Smooth muscle cell (in vitro differentiated cells): ENCODE measurements around the gene KANSL3. TPM values are rescaled to one million over a fixed set of nuclear protein-coding genes. Genes with fewer than 3 reads are reported as not detected.

Source experiments
- DNase-seq: peaks from one replicate; lab custom pipeline; 2025; ENCODE audit not compliant: unreplicated experiment; lab: John Stamatoyannopoulos, UW
- H2AFZ ChIP-seq: fragments of 200-600 bp; sonication (generic); 2 replicates; pipeline ENCODE4 v1.6.0; 2016; ENCODE audit warnings: antibody characterized with exemption, low read depth, mild to moderate bottlenecking
- H3F3A ChIP-seq: fragments of 200-600 bp; sonication (generic); 2 replicates; pipeline ENCODE4 v1.6.0; 2017; ENCODE audit warnings: antibody characterized with exemption, low read depth
- H3K27ac ChIP-seq: fragments of 200-600 bp; sonication (generic); 2 replicates; pipeline ENCODE4 v1.5.1; 2016; ENCODE audit warnings: low read depth, mild to moderate bottlenecking
- H3K27me3 ChIP-seq: fragments of 200-600 bp; sonication (generic); 2 replicates; pipeline ENCODE4 v1.6.1; 2016; ENCODE audit warnings: low read depth, mild to moderate bottlenecking
- H3K36me3 ChIP-seq: fragments of 200-600 bp; sonication (generic); 2 replicates; pipeline ENCODE4 v1.5.1; 2016; ENCODE audit warnings: low read depth
- H3K4me1 ChIP-seq: fragments of 200-600 bp; sonication (generic); 2 replicates; pipeline ENCODE4 v1.5.1; 2016; ENCODE audit warnings: low read depth
- H3K4me2 ChIP-seq: fragments of 200-600 bp; sonication (generic); 2 replicates; pipeline ENCODE4 v1.6.0; 2016; ENCODE audit warnings: mild to moderate bottlenecking
- H3K4me3 ChIP-seq: fragments of 200-600 bp; sonication (generic); 2 replicates; pipeline ENCODE4 v1.5.1; 2016; ENCODE audit warnings: mild to moderate bottlenecking
- H3K79me2 ChIP-seq: fragments of 200-600 bp; sonication (generic); 2 replicates; pipeline ENCODE4 v1.6.0; 2016; ENCODE audit warnings: low read depth, mild to moderate bottlenecking
- H3K9ac ChIP-seq: fragments of 200-600 bp; sonication (generic); 2 replicates; pipeline ENCODE4 v1.6.0; 2016; ENCODE audit warnings: low read depth
- H3K9me3 ChIP-seq: fragments of 200-600 bp; sonication (generic); replicated peaks from 2 replicates; pipeline ENCODE4 v1.5.1; 2016; ENCODE audit warnings: low read depth
- H4K20me1 ChIP-seq: fragments of 200-600 bp; sonication (generic); 2 replicates; pipeline ENCODE4 v1.6.0; 2016; ENCODE audit warnings: low read depth
- WGBS: methylation state at CpG from one replicate; pipeline ENCODE4 v1.1.7; 2016; ENCODE audit warnings: low lambda C conversion rate; 5-methylcytosine and 5-hydroxymethylcytosine counted together
- polyA plus RNA-seq: library from polyadenylated mRNA; unstranded; fragments of >200 nt; fragmentation: Nextera tagmentation; extraction: Ambion mirVana; gene quantifications from 2 replicates; pipeline ENCODE4 v1.2.1, GENCODE V29; 2016
- total RNA-seq: library from RNA; depleted of rRNA; stranded (reverse); fragments of >200 nt; gene quantifications from 2 replicates; pipeline ENCODE4 v1.2.3, GENCODE V29; 2014
- TF ChIP-seq, protein P1 (sequence below): fragments of 200-600 bp; sonication (generic); IDR thresholded peaks from 2 replicates; pipeline ENCODE4 v1.5.1; 2017; ENCODE audit warnings: borderline replicate concordance, mild to moderate bottlenecking, antibody characterized with exemption; ENCODE audit not compliant: insufficient read depth, poor library complexity, severe bottlenecking

Gene KANSL3
- total and polyA plus RNA-seq, 2 experiments from 2014 or later: 12.0 to 13.3 TPM

DNA sequence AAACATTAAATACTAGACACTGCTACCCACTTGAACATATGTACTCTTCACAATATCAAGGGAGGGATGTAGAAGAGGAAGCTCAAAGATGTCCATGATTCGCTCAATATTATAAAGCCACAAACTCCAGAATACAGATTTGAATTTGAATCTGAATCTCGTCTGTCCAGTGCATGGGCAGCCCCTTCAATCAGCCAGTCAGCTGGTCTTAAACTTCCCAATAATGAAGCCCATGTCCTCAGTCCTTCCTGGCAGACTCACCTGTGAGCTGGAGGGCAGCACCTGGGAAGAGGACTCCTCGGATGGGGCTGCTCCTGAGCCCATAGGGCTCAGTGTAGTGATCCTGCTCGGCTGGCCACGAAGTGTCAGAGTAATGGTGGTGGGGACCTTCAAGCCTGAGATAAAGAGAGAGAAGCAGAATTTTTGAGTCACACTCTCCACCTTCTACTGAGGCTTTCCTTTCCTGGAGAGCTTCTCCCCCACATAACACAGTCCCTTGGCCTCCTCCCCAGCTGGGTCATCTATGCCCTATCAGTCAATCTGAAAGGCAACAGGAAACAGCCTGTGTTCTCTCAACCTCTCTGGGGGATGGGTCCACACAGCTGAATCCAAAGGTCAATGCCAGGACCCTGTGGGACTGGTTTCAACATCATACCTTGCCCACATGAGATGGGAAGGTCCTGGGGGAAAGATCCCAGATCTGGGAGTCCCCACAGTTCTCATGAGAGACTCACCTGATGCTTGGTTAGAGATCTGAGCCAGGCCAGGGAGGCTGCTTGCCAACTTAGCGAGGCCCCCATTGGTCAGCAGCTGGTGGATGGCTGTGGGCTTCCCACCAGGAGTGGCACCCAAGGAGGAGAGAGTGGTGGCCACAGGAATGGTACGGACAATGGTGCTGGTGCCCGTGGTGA, 36.5 kb downstream of the KANSL3 start:
- Histone ChIP-seq H3K27me3 (no peaks in the 10 kb centered on the region), H3K9ac (no peak overlapping the region), H2AFZ (no peak overlapping the region), H3F3A (no peaks in the 10 kb centered on the region), H3K4me3 (no peak overlapping the region), H3K9me3 (no peaks in the 10 kb centered on the region), H3K36me3 (peaks cover 4% of the 10 kb centered on the region), H3K4me1 (no peaks in the 10 kb centered on the region), H4K20me1 (no peaks in the 10 kb centered on the region), H3K27ac (no peak overlapping the region), H3K79me2 (no peaks in the 10 kb centered on the region), H3K4me2 (no peak overlapping the region)
- TF ChIP-seq, protein P1, sequence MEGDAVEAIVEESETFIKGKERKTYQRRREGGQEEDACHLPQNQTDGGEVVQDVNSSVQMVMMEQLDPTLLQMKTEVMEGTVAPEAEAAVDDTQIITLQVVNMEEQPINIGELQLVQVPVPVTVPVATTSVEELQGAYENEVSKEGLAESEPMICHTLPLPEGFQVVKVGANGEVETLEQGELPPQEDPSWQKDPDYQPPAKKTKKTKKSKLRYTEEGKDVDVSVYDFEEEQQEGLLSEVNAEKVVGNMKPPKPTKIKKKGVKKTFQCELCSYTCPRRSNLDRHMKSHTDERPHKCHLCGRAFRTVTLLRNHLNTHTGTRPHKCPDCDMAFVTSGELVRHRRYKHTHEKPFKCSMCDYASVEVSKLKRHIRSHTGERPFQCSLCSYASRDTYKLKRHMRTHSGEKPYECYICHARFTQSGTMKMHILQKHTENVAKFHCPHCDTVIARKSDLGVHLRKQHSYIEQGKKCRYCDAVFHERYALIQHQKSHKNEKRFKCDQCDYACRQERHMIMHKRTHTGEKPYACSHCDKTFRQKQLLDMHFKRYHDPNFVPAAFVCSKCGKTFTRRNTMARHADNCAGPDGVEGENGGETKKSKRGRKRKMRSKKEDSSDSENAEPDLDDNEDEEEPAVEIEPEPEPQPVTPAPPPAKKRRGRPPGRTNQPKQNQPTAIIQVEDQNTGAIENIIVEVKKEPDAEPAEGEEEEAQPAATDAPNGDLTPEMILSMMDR: no peak
- 93% methylated on average over 8 of the region's 8 CpGs for WGBS
- DNase-seq: no peak

DNA sequence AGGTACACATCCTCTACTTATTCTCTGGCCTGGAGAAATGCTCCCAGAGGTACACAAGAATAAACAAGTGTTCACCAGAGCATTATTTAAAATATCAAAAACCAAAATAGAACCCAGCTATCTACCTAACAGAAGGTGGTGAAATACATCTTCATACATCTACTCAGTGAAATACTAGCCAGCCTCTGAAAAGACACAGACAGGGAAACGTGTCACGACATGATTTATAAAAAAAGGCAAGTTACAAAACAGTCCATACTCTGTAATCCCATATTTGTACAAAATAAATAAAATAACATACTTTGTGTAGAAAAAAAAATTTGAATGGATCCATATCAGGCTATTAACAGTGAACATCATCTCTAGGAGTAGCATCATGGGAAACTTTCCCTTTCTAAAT, 38.2 kb downstream of the KANSL3 start:
- no peaks in the 10 kb centered on the region for H3K79me2 ChIP-seq
- H3K9ac ChIP-seq: no peak overlapping the region
- no peaks in the 10 kb centered on the region for H4K20me1 ChIP-seq
- WGBS: 95% methylated on average over 2 of the region's 2 CpGs
- no peak for DNase-seq
- no peaks in the 10 kb centered on the region for H3K9me3 ChIP-seq
- peaks cover 4% of the 10 kb centered on the region for H3K36me3 ChIP-seq
- no peak overlapping the region for H3K4me2 ChIP-seq
- H3K27ac ChIP-seq: no peak overlapping the region
- H3K4me1 ChIP-seq: no peaks in the 10 kb centered on the region
- H2AFZ ChIP-seq: no peak overlapping the region
- no peak overlapping the region for H3K4me3 ChIP-seq
- no peaks in the 10 kb centered on the region for H3F3A ChIP-seq
- TF ChIP-seq, protein P1: no peak
- H3K27me3 ChIP-seq: no peaks in the 10 kb centered on the region

DNA sequence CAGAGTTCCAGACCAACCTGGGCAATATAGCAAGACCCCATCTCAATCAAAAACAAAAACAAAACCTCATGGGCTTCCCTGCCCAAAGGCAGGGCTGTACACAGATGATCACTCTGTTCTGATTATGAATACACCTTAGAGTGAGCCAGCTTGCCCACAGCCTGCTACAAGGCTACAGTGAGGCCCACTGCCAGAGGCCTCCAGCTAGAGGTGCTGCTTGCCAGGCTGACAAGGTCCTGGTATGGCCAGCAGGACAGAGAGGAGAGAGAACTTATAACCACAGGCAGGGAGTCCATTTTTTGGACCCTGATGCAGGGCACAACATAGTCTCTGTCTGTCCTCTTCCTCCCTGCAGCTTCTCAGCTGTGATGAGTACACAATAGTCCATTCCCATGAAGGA, 41.5 kb downstream of the KANSL3 start:
- TF ChIP-seq, protein P1: no peak
- no peak overlapping the region for H2AFZ ChIP-seq
- no peak overlapping the region for H3K9ac ChIP-seq
- H3K4me1 ChIP-seq: no peaks in the 10 kb centered on the region
- DNase-seq: no peak
- no peaks in the 10 kb centered on the region for H3K9me3 ChIP-seq
- no peaks in the 10 kb centered on the region for H4K20me1 ChIP-seq
- H3K4me2 ChIP-seq: no peak overlapping the region
- no peaks in the 10 kb centered on the region for H3K79me2 ChIP-seq
- H3K36me3 ChIP-seq: peaks cover 13% of the 10 kb centered on the region
- no peaks in the 10 kb centered on the region for H3F3A ChIP-seq
- H3K27ac ChIP-seq: no peak overlapping the region
- no peaks in the 10 kb centered on the region for H3K27me3 ChIP-seq
- no peak overlapping the region for H3K4me3 ChIP-seq
